Caco-2 (cell line): ENCODE data around the gene PSMC3. TPM values are rescaled to one million over a fixed set of nuclear protein-coding genes. Genes with fewer than 3 reads are reported as not detected.
"Not testable (repeated sequence)": the region's sequence is repeated elsewhere in the genome, so short reads cannot be mapped to it uniquely, and the experiment has no call there.

Experiments
- BruUV-seq: library from RNA; stranded (reverse); fragments of 400-500 nt; replicated peaks from 2 replicates; lab custom pipeline; 2021; lab: Mats Ljungman, UMichigan
- CTCF ChIA-PET: fragments of 300-600 bp; sonication (Branson Sonifier 250); formaldehyde crosslinking; loops from one replicate; lab custom pipeline; 2022; ENCODE audit warnings: antibody characterized with exemption; lab: Charles Lee
- POLR2A ChIA-PET: fragments of 300-600 bp; sonication (Branson Sonifier 250); formaldehyde crosslinking; loops from one replicate; lab custom pipeline; 2022; ENCODE audit warnings: antibody characterized with exemption; lab: Charles Lee
- DNase-seq, 2 experiments: peaks; one replicate each; pipeline versions ENCODE4 v3.0.0 to v3.0.0-alpha.2; 2020 to 2022
- H3K27me3 ChIP-seq: replicated peaks from 2 replicates; pipeline ENCODE4 v1.6.0; 2011; ENCODE audit warnings: low read length; ENCODE audit not compliant: control insufficient read depth, insufficient read depth
- H3K36me3 ChIP-seq: 2 replicates; pipeline ENCODE4 v1.5.1; 2011; ENCODE audit warnings: low read length; ENCODE audit not compliant: control insufficient read depth, insufficient read depth
- H3K4me1 ChIP-seq: fragments of 250-450 bp; sonication (Bioruptor Pico); 2 replicates; pipeline ENCODE4 v1.5.1; 2020; ENCODE audit warnings: mild to moderate bottlenecking
- H3K4me3 ChIP-seq: 2 replicates; pipeline ENCODE4 v1.5.1; 2011; ENCODE audit warnings: low read depth, mild to moderate bottlenecking, control low read depth, low read length
- H3K9me3 ChIP-seq: fragments of 250-450 bp; sonication (Bioruptor Pico); 2 replicates; pipeline ENCODE4 v1.5.1; 2020; ENCODE audit warnings: mild to moderate bottlenecking, moderate library complexity
- H3K27ac Mint-ChIP-seq: one replicate; pipeline ENCODE4 v1.8.0; 2022; ENCODE audit warnings: mixed read lengths; ENCODE audit not compliant: unreplicated experiment
- H3K27me3 Mint-ChIP-seq: one replicate; pipeline ENCODE4 v1.8.0; 2022; ENCODE audit warnings: mixed read lengths; ENCODE audit not compliant: insufficient read depth, unreplicated experiment
- H3K36me3 Mint-ChIP-seq: one replicate; pipeline ENCODE4 v1.8.0; 2022; ENCODE audit warnings: mild to moderate bottlenecking, mixed read lengths; ENCODE audit not compliant: insufficient read depth, unreplicated experiment
- H3K4me1 Mint-ChIP-seq: one replicate; pipeline ENCODE4 v1.8.0; 2022; ENCODE audit warnings: low read depth, mixed read lengths; ENCODE audit not compliant: unreplicated experiment
- H3K4me3 Mint-ChIP-seq: one replicate; pipeline ENCODE4 v1.8.0; 2022; ENCODE audit warnings: mild to moderate bottlenecking, moderate library complexity, mixed read lengths; ENCODE audit not compliant: unreplicated experiment
- H3K9me3 Mint-ChIP-seq: one replicate; pipeline ENCODE4 v1.8.0; 2022; ENCODE audit warnings: mixed read lengths; ENCODE audit not compliant: unreplicated experiment
- intact Hi-C: fragments of 100-400 bp; cut with micrococcal nuclease; formaldehyde crosslinking; loops from one replicate; pipeline ENCODE4 v1.10.0; 2022; ENCODE audit not compliant: unreplicated experiment
- total RNA-seq: library from RNA; stranded (reverse); gene quantifications from 2 replicates; pipeline ENCODE4 v1.2.3, GENCODE V29; 2022
- TF ChIP-seq, protein P1 (sequence below), 2 experiments: fragments of 200-600 bp in 1 of 2; IDR thresholded peaks; 1 replicate in 1 of 2; 2 replicates in 1 of 2; pipeline versions ENCODE4 v1.5.1 to v1.8.0; 2011 to 2022; ENCODE audit warnings: antibody characterized with exemption in 1 of 2, control low read depth in 1 of 2, inconsistent platforms in 1 of 2, low read depth in 1 of 2, low read length in 1 of 2, mild to moderate bottlenecking in 1 of 2, moderate library complexity in 1 of 2; ENCODE audit not compliant: insufficient read depth in 1 of 2, severe bottlenecking in 1 of 2, unreplicated experiment in 1 of 2

PSMC3 gene
- total RNA-seq, 1 experiment from 2014 or later, result 196 TPM

DNA sequence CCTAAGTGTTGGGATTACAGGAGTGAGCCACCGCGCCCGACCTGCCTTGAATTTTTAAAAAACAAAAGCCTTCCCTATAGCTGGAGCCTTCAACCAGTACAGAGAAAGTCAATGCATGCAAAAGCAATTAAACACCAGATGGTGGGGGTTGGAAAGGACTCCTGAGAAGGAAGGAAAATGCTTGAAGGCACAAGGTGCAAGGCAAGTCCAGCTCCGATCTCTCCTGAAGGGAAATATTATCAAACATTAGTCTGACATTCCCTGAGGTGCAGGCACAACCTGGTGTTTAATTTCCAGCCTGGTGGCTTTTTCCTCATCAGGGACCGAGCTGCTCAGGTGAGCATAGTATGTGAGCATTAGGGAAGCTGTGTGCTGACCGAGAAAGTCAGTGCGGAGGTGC lies 35.6 kb upstream of the PSMC3 start:
- Mint-ChIP-seq H3K36me3 (peaks cover 65% of the 10 kb centered on the region), H3K4me3 (no peak overlapping the region), H3K9me3 (no peaks in the 10 kb centered on the region), H3K4me1 (no peaks in the 10 kb centered on the region), H3K27me3 (no peaks in the 10 kb centered on the region), H3K27ac (peak overlapping the region; percentile 55)
- CTCF ChIA-PET, result no interaction called here
- intact Hi-C loops, result no loop called here
- no peak for DNase-seq
- no peaks in the 10 kb centered on the region; the same call in 1 of the 2 replicates for H3K36me3 ChIP-seq
- no peaks in the 10 kb centered on the region for H3K9me3 ChIP-seq
- H3K27me3 ChIP-seq, result no peaks in the 10 kb centered on the region
- POLR2A ChIA-PET, result no interaction called here
- TF ChIP-seq, protein P1, sequence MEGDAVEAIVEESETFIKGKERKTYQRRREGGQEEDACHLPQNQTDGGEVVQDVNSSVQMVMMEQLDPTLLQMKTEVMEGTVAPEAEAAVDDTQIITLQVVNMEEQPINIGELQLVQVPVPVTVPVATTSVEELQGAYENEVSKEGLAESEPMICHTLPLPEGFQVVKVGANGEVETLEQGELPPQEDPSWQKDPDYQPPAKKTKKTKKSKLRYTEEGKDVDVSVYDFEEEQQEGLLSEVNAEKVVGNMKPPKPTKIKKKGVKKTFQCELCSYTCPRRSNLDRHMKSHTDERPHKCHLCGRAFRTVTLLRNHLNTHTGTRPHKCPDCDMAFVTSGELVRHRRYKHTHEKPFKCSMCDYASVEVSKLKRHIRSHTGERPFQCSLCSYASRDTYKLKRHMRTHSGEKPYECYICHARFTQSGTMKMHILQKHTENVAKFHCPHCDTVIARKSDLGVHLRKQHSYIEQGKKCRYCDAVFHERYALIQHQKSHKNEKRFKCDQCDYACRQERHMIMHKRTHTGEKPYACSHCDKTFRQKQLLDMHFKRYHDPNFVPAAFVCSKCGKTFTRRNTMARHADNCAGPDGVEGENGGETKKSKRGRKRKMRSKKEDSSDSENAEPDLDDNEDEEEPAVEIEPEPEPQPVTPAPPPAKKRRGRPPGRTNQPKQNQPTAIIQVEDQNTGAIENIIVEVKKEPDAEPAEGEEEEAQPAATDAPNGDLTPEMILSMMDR (IDR thresholded peaks at IDR 0.05; ENCODE audit: insufficient read depth in 1 of 2, low read depth in 1 of 2, low read length in 1 of 2, severe bottlenecking in 1 of 2, unreplicated experiment in 1 of 2), result no peak
- no peak overlapping the region for H3K4me3 ChIP-seq
- H3K4me1 ChIP-seq, result no peaks in the 10 kb centered on the region
- BruUV-seq, result no TSS peak

DNA sequence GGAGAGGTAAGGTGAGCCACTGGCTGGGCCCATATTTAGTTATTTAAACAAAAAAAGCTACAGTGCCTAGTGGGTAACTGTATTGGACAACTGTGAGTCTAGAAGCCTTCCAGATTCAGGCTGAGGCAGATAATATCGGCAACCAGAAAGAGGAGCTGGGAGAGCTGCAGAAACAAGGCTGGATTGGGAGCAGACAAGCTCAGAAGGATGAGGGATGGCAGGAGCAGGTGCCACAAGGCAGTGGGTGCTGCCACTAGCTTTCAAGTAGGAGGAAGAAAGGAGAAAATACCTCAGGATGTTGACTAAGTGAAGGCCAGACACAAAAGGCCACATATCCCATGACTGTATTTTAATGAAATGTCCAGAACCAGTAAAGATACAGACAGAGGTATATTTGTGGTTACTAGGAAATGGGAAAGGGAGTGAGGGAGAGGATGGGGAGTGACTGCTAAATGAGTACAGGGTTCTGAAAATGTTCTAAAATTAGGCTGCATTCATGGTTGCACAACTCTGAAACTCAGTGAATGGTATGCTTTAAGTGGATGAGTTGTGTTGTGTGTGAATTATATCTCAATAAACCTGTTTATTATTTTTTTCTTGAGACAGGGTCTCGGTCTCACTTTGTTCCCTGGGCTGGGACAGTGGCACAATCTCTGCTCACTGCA lies 34.5 kb upstream of the PSMC3 start:
- H3K27ac Mint-ChIP-seq, result no peak overlapping the region
- POLR2A ChIA-PET, result no interaction called here
- BruUV-seq, result no TSS peak
- Histone ChIP-seq H3K27me3 (no peaks in the 10 kb centered on the region), H3K9me3 (no peaks in the 10 kb centered on the region), H3K36me3 (no peaks in the 10 kb centered on the region; the same call in 1 of the 2 replicates), H3K4me1 (no peaks in the 10 kb centered on the region), H3K4me3 (no peak overlapping the region)
- peaks cover 69% of the 10 kb centered on the region for H3K36me3 Mint-ChIP-seq
- no peak for DNase-seq
- TF ChIP-seq, protein P1 (IDR thresholded peaks at IDR 0.05; ENCODE audit: insufficient read depth in 1 of 2, low read depth in 1 of 2, low read length in 1 of 2, severe bottlenecking in 1 of 2, unreplicated experiment in 1 of 2), result no peak
- H3K4me1 Mint-ChIP-seq, result no peaks in the 10 kb centered on the region
- H3K9me3 Mint-ChIP-seq, result no peaks in the 10 kb centered on the region
- no peaks in the 10 kb centered on the region for H3K27me3 Mint-ChIP-seq
- CTCF ChIA-PET, result no interaction called here
- H3K4me3 Mint-ChIP-seq, result no peak overlapping the region
- intact Hi-C loops, result no loop called here

DNA sequence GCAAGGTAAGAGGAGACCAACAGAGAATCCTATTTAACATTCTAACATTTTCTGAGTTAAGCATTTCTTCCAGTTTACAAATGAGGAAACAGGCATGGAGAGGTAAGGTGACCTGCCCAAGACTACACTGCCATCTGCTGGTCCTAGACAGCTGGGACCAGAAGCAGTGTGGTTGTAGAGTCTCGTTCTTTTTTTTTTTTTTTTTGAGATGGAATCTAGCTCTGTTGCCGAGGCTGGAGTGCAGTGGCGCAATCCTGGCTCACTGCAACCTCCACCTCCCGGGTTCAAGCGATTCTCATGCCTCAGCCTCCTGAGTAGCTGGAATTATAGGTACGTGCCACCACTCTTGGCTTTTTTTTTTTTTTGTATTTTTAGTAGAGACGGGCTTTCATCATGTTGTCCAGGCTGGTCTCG lies 28.0 kb upstream of the PSMC3 start:
- peak; percentile 83 to 88 for DNase-seq
- not testable (repeated sequence) for BruUV-seq, H3K27me3 ChIP-seq, H3K4me3 Mint-ChIP-seq, H3K4me1 ChIP-seq, H3K27me3 Mint-ChIP-seq, H3K4me1 Mint-ChIP-seq, H3K4me3 ChIP-seq, H3K36me3 ChIP-seq, H3K9me3 ChIP-seq, H3K9me3 Mint-ChIP-seq
- intact Hi-C loops, result loop anchor here (1.0 kb wide), 1 partner anchor 80 kb away; no protein-coding TSS in a partner anchor
- Mint-ChIP-seq H3K36me3 (peaks cover 42% of the 10 kb centered on the region), H3K27ac (peak overlapping the region; percentile 40)
- ChIA-PET CTCF (interaction anchor here (0.6 to 1.2 kb wide), 28 partner anchors 9 to 507 kb away, joined by 3 to 15 read pairs (median 4); partner anchors contain the start of genes ACP2, DDB2 and PSMC3), POLR2A (interaction anchor here (1.0 kb wide), 1 partner anchor 28 kb away, joined by 4 read pairs; the partner anchor contains the start of gene PSMC3)
- TF ChIP-seq, protein P1 (IDR thresholded peaks at IDR 0.05; ENCODE audit: insufficient read depth in 1 of 2, low read depth in 1 of 2, low read length in 1 of 2, severe bottlenecking in 1 of 2, unreplicated experiment in 1 of 2), result peak; percentile 67 to 93
